Measurements from ENCODE around the gene EFHC1. TPM values are rescaled to one million over a fixed set of nuclear protein-coding genes. Genes with fewer than 3 reads are reported as not detected.

Gene EFHC1
- total and polyA plus RNA-seq, 2 of the 13 experiments (the other 11 are each of a cell fraction or from before 2014, with no cell fraction given), result 23.4 to 29.5 TPM

DNA sequence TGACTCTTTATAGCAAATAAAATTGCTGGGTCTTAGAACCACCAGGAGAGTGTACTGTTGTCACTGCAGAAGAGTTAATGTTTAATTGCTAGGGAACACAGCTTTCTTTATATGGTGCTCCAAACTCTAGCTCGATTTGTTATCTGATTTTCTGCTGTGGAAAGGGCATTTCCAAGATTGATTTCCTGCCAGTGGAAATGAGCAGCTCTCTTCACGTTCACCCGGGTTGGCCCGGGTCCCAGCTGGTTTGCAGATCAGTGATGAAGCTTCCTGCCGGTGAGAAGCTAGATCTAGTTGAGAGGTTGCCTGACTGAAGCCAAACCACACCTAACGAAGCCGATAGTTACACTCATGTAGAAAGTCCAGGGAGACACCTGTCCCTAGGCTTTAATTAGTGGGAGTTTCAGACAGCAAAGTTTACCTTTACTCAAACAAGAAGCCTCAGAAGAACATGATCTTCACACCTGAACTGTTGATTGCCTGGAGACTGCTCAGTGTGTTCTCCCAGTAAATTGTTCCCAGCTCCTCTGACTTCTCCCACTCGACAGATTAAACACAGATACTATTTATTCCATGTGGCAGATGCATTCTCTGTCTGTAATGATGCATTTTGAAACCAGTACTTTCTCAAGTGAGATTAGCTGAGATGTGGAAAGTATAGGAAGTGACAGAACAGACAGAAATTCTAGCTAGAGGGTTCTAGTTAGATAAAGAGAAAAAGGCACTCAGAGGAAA, 30.3 kb upstream of the EFHC1 start:
- WGBS (ENCODE audit: low lambda C conversion rate), result 1% methylated on average over 8 of the region's 8 CpGs
- Histone ChIP-seq H3K79me2 (ENCODE audit: insufficient read depth, low read length) (peaks cover 12% of the 10 kb centered on the region), H3K9ac (ENCODE audit: insufficient read depth, low read depth, low read length) (peak overlapping the region; percentile 73)
- TF ChIP-seq ELF3 (CRISPR knock-in tag; IDR thresholded peaks at IDR 0.05) (peak; percentile 58; the same call in 1 of the 2 replicates), ZNF629 (CRISPR knock-in tag; conservative IDR thresholded peaks at IDR 0.05) (no peak), SOX6 (IDR thresholded peaks at IDR 0.05) (no peak), SOX6 (CRISPR knock-in tag; IDR thresholded peaks at IDR 0.05) (peak; percentile 74; the same call in 1 of the 2 replicates), TARDBP (CRISPR knock-in tag; IDR thresholded peaks at IDR 0.05) (peak; percentile 62), MED8 (CRISPR knock-in tag; IDR thresholded peaks at IDR 0.05; ENCODE audit: insufficient replicate concordance) (peak; percentile 21), ZFX (CRISPR knock-in tag; IDR thresholded peaks at IDR 0.05; ENCODE audit: low read depth) (peak; percentile 23; the same call in 1 of the 2 replicates), HNRNPK (IDR thresholded peaks at IDR 0.05; ENCODE audit: low read depth, low read length, poor library complexity, severe bottlenecking) (no peak), SIN3A (IDR thresholded peaks at IDR 0.05; ENCODE audit: borderline replicate concordance, low read depth, low read length) (no peak), PPARG (CRISPR knock-in tag; conservative IDR thresholded peaks at IDR 0.05) (peak; percentile 78; the same call in 1 of the 2 replicates), ARNTL (CRISPR knock-in tag; IDR thresholded peaks at IDR 0.05) (peak; percentile 51; the same call in 1 of the 2 replicates), TFDP2 (CRISPR knock-in tag; IDR thresholded peaks at IDR 0.05) (0 out of 2 replicates have a peak, but pooled peaks have one; percentile 19), EP300 (IDR thresholded peaks at IDR 0.05; ENCODE audit: low read depth in 2 of 2, low read length in 2 of 2) (peak in 1 of 2 experiments; percentile 68; a peak in 2 of 4 replicates), EP300 (CRISPR knock-in tag; IDR thresholded peaks at IDR 0.05; ENCODE audit: borderline replicate concordance) (no peak; the same call in 1 of the 2 replicates), KDM5B (CRISPR knock-in tag; IDR thresholded peaks at IDR 0.05; ENCODE audit: borderline replicate concordance) (0 out of 2 replicates have a peak, but pooled peaks have one; percentile 43)
- TF ChIP-seq, protein P1, sequence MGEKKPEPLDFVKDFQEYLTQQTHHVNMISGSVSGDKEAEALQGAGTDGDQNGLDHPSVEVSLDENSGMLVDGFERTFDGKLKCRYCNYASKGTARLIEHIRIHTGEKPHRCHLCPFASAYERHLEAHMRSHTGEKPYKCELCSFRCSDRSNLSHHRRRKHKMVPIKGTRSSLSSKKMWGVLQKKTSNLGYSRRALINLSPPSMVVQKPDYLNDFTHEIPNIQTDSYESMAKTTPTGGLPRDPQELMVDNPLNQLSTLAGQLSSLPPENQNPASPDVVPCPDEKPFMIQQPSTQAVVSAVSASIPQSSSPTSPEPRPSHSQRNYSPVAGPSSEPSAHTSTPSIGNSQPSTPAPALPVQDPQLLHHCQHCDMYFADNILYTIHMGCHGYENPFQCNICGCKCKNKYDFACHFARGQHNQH (CRISPR knock-in tag; IDR thresholded peaks at IDR 0.05), result peak; percentile 45; the same call in 1 of the 2 replicates
- TF ChIP-seq, protein P2, sequence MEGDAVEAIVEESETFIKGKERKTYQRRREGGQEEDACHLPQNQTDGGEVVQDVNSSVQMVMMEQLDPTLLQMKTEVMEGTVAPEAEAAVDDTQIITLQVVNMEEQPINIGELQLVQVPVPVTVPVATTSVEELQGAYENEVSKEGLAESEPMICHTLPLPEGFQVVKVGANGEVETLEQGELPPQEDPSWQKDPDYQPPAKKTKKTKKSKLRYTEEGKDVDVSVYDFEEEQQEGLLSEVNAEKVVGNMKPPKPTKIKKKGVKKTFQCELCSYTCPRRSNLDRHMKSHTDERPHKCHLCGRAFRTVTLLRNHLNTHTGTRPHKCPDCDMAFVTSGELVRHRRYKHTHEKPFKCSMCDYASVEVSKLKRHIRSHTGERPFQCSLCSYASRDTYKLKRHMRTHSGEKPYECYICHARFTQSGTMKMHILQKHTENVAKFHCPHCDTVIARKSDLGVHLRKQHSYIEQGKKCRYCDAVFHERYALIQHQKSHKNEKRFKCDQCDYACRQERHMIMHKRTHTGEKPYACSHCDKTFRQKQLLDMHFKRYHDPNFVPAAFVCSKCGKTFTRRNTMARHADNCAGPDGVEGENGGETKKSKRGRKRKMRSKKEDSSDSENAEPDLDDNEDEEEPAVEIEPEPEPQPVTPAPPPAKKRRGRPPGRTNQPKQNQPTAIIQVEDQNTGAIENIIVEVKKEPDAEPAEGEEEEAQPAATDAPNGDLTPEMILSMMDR (CRISPR knock-in tag; IDR thresholded peaks at IDR 0.05), result peak; percentile 42
- TF ChIP-seq, protein P3, sequence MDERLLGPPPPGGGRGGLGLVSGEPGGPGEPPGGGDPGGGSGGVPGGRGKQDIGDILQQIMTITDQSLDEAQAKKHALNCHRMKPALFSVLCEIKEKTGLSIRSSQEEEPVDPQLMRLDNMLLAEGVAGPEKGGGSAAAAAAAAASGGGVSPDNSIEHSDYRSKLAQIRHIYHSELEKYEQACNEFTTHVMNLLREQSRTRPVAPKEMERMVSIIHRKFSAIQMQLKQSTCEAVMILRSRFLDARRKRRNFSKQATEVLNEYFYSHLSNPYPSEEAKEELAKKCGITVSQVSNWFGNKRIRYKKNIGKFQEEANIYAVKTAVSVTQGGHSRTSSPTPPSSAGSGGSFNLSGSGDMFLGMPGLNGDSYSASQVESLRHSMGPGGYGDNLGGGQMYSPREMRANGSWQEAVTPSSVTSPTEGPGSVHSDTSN (CRISPR knock-in tag; IDR thresholded peaks at IDR 0.05), result peak; percentile 65; the same call in 1 of the 2 replicates

More for the DNA sequence above, 30.3 kb upstream of the EFHC1 start:
- H3K4me2 ChIP-seq (ENCODE audit: low read depth, low read length), result peak overlapping the region; percentile 88
- ChIA-PET POLR2A (interaction anchor here (0.8 to 2.8 kb wide), 18 partner anchors 10 to 604 kb away, joined by 3 to 23 read pairs (median 5); partner anchors contain the start of genes MCM3 and PAQR8), CTCF (ENCODE audit: low intra/inter-chr PET ratio, low total read pairs) (interaction anchor here (1.0 to 1.1 kb wide), 2 partner anchors 9 to 274 kb away, joined by 3 to 4 read pairs; no protein-coding TSS in a partner anchor)
- H3K4me1 ChIP-seq (ENCODE audit: insufficient read depth, low read length), result peaks cover 53% of the 10 kb centered on the region
- in situ Hi-C loops (cut with HindIII; ENCODE audit: extremely low pct_ligation_motif_present, low pct_unique_long_range_greater_than_20kb), result loop anchor here (10.0 kb wide), 1 partner anchor 225 kb away; no protein-coding TSS in a partner anchor
- H3K27ac ChIP-seq (ENCODE audit: extremely low read length, insufficient read depth, low read length), result peak overlapping the region; percentile 84
- FAIRE-seq (peak; percentile 85), ATAC-seq (peak; percentile 94), DNase-seq (ENCODE audit: low spot score) (peak; percentile 94)
- peak overlapping the region; percentile 10 for H2AFZ ChIP-seq (ENCODE audit: low read length)
- intact Hi-C loops (cut with micrococcal nuclease; ENCODE audit: unreplicated experiment), result loop anchor here (1.0 to 5.0 kb wide), 2 partner anchors 20 to 37 kb away; no protein-coding TSS in a partner anchor
- no peaks in the 10 kb centered on the region; a peak in 2 of 5 replicates for H3K36me3 ChIP-seq (replicated peaks in 1 of 2; ENCODE audit: control insufficient read depth in 1 of 2, insufficient read depth in 2 of 2, low read length in 2 of 2)
- H3K27me3 ChIP-seq (ENCODE audit: control insufficient read depth in 1 of 2, insufficient read depth in 2 of 2, low read length in 2 of 2), result no peaks in the 10 kb centered on the region
- peaks cover 5% of the 10 kb centered on the region for H3K9me3 ChIP-seq (ENCODE audit: low read length)
- H3K4me3 ChIP-seq (replicated peaks in 1 of 3; ENCODE audit: insufficient read depth in 1 of 3, low read depth in 2 of 3, low read length in 3 of 3), result peak overlapping the region; percentile 11 to 56 (median 30)
- TSS peak; percentile 86 for BruUV-seq (replicated peaks)
- no peaks in the 10 kb centered on the region for H4K20me1 ChIP-seq (ENCODE audit: insufficient read depth, low read length)
